ENCODE data around the gene LRMDA. TPM values are rescaled to one million over a fixed set of nuclear protein-coding genes. Genes with fewer than 3 reads are reported as not detected.

The LRMDA gene
- total and polyA plus RNA-seq, 2 of the 13 experiments (the other 11 are each of a cell fraction or from before 2014, with no cell fraction given), result 13.4 to 22.0 TPM

GRCh38 chr10:76244061-76244686, 812.8 kb downstream of the LRMDA start:
- FAIRE-seq, result no peak
- Histone ChIP-seq H3K36me3 (replicated peaks in 1 of 2; ENCODE audit: control insufficient read depth in 1 of 2, insufficient read depth in 2 of 2, low read length in 2 of 2) (no peaks in the 10 kb centered on the region), H4K20me1 (ENCODE audit: insufficient read depth, low read length) (no peaks in the 10 kb centered on the region), H3K4me3 (replicated peaks in 1 of 3; ENCODE audit: insufficient read depth in 1 of 3, low read depth in 2 of 3, low read length in 3 of 3) (no peak overlapping the region), H2AFZ (ENCODE audit: low read length) (no peak overlapping the region), H3K4me2 (ENCODE audit: low read depth, low read length) (no peak overlapping the region), H3K27ac (ENCODE audit: extremely low read length, insufficient read depth, low read length) (no peak overlapping the region), H3K9me3 (ENCODE audit: low read length) (no peaks in the 10 kb centered on the region), H3K27me3 (ENCODE audit: control insufficient read depth in 1 of 2, insufficient read depth in 2 of 2, low read length in 2 of 2) (no peaks in the 10 kb centered on the region), H3K79me2 (ENCODE audit: insufficient read depth, low read length) (no peaks in the 10 kb centered on the region), H3K4me1 (ENCODE audit: insufficient read depth, low read length) (no peaks in the 10 kb centered on the region), H3K9ac (ENCODE audit: insufficient read depth, low read depth, low read length) (no peak overlapping the region)
- intact Hi-C loops (cut with micrococcal nuclease; ENCODE audit: unreplicated experiment) (no loop called here), in situ Hi-C loops (cut with HindIII; ENCODE audit: extremely low pct_ligation_motif_present, low pct_unique_long_range_greater_than_20kb) (no loop called here)
- DNase-seq (ENCODE audit: low spot score), result no peak
- ChIA-PET CTCF (ENCODE audit: low intra/inter-chr PET ratio, low total read pairs) (no interaction called here), POLR2A (no interaction called here)
- no peak for ATAC-seq
- no TSS peak for BruUV-seq (replicated peaks)
- WGBS (ENCODE audit: low lambda C conversion rate), result 87% methylated on average over 5 of the region's 5 CpGs
- TF ChIP-seq IRF2 (CRISPR knock-in tag; IDR thresholded peaks at IDR 0.05) (no peak), THAP11 (CRISPR knock-in tag; IDR thresholded peaks at IDR 0.05) (no peak)

GRCh38 chr10:76245951-76246495, 814.6 kb downstream of the LRMDA start:
- no peak overlapping the region for H3K9ac ChIP-seq (ENCODE audit: insufficient read depth, low read depth, low read length)
- ATAC-seq, result no peak
- ChIA-PET CTCF (ENCODE audit: low intra/inter-chr PET ratio, low total read pairs) (no interaction called here), POLR2A (no interaction called here)
- H3K36me3 ChIP-seq (replicated peaks in 1 of 2; ENCODE audit: control insufficient read depth in 1 of 2, insufficient read depth in 2 of 2, low read length in 2 of 2), result no peaks in the 10 kb centered on the region
- DNase-seq (ENCODE audit: low spot score), result no peak
- intact Hi-C loops (cut with micrococcal nuclease; ENCODE audit: unreplicated experiment), result no loop called here
- H3K4me2 ChIP-seq (ENCODE audit: low read depth, low read length), result no peak overlapping the region
- no peaks in the 10 kb centered on the region for H3K27me3 ChIP-seq (ENCODE audit: control insufficient read depth in 1 of 2, insufficient read depth in 2 of 2, low read length in 2 of 2)
- TF ChIP-seq ZNF329 (CRISPR knock-in tag; IDR thresholded peaks at IDR 0.05; ENCODE audit: low read depth) (no peak), EEA1 (CRISPR knock-in tag; IDR thresholded peaks at IDR 0.05; ENCODE audit: borderline replicate concordance) (no peak), ZNF713 (CRISPR knock-in tag; IDR thresholded peaks at IDR 0.05) (no peak), ZNF703 (CRISPR knock-in tag; IDR thresholded peaks at IDR 0.05; ENCODE audit: borderline replicate concordance) (no peak), ZNF468 (CRISPR knock-in tag; IDR thresholded peaks at IDR 0.05) (no peak), FOXJ3 (CRISPR knock-in tag; IDR thresholded peaks at IDR 0.05; ENCODE audit: borderline replicate concordance) (no peak)
- H3K4me1 ChIP-seq (ENCODE audit: insufficient read depth, low read length), result no peaks in the 10 kb centered on the region
- no TSS peak for BruUV-seq (replicated peaks)
- H3K4me3 ChIP-seq (replicated peaks in 1 of 3; ENCODE audit: insufficient read depth in 1 of 3, low read depth in 2 of 3, low read length in 3 of 3), result no peak overlapping the region
- in situ Hi-C loops (cut with HindIII; ENCODE audit: extremely low pct_ligation_motif_present, low pct_unique_long_range_greater_than_20kb), result no loop called here
- no peaks in the 10 kb centered on the region for H3K9me3 ChIP-seq (ENCODE audit: low read length)
- WGBS (ENCODE audit: low lambda C conversion rate), result 97% methylated on average over 6 of the region's 7 CpGs
- no peaks in the 10 kb centered on the region for H4K20me1 ChIP-seq (ENCODE audit: insufficient read depth, low read length)
- no peak for FAIRE-seq
- no peaks in the 10 kb centered on the region for H3K79me2 ChIP-seq (ENCODE audit: insufficient read depth, low read length)
- no peak overlapping the region for H2AFZ ChIP-seq (ENCODE audit: low read length)
- no peak overlapping the region for H3K27ac ChIP-seq (ENCODE audit: extremely low read length, insufficient read depth, low read length)

All from HepG2 (cell line).